ENCODE data around the gene NPAS3.

- no peak for TF ChIP-seq POLR2A (IDR thresholded peaks at IDR 0.05)
- TF ChIP-seq, protein P1, sequence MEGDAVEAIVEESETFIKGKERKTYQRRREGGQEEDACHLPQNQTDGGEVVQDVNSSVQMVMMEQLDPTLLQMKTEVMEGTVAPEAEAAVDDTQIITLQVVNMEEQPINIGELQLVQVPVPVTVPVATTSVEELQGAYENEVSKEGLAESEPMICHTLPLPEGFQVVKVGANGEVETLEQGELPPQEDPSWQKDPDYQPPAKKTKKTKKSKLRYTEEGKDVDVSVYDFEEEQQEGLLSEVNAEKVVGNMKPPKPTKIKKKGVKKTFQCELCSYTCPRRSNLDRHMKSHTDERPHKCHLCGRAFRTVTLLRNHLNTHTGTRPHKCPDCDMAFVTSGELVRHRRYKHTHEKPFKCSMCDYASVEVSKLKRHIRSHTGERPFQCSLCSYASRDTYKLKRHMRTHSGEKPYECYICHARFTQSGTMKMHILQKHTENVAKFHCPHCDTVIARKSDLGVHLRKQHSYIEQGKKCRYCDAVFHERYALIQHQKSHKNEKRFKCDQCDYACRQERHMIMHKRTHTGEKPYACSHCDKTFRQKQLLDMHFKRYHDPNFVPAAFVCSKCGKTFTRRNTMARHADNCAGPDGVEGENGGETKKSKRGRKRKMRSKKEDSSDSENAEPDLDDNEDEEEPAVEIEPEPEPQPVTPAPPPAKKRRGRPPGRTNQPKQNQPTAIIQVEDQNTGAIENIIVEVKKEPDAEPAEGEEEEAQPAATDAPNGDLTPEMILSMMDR (IDR thresholded peaks at IDR 0.05), result no peak
- TF ChIP-seq EP300 (IDR thresholded peaks at IDR 0.05), result no peak
These were observed 555.3 kb downstream of the NPAS3 start for GRCh38 chr14:33493990-33494389.
